Fibroblast of gingiva (primary cell): ENCODE measurements around the gene ANKRD66.

ENCODE experiments used
- DNase-seq: peaks from one replicate; pipeline ENCODE4 v3.0.0-alpha.2; 2011; ENCODE audit warnings: low read depth

Gene ANKRD66

GRCh38 chr6:46790355-46790874, 43.7 kb downstream of the ANKRD66 start:
- DNase-seq = no peak

GRCh38 chr6:46792635-46793034, 45.9 kb downstream of the ANKRD66 start:
- no peak for DNase-seq

GRCh38 chr6:46793138-46793537, 46.4 kb downstream of the ANKRD66 start, which contains the start of gene MEP1A:
TSS of gene MEP1A (plus strand) at chr6:46793389. CDS start at chr6:46793399, 10 bp downstream.
- no peak for DNase-seq

GRCh38 chr6:46794068-46794467, 47.3 kb downstream of the ANKRD66 start:
- no peak for DNase-seq

GRCh38 chr6:46795816-46796215, 49.1 kb downstream of the ANKRD66 start:
- DNase-seq = no peak

GRCh38 chr6:46796848-46797580, 50.3 kb downstream of the ANKRD66 start:
- DNase-seq = no peak

- no peak for DNase-seq
Observed at GRCh38 chr6:46799657-46800056, 52.9 kb downstream of the ANKRD66 start.

GRCh38 chr6:46808806-46809205, 62.1 kb downstream of the ANKRD66 start:
- DNase-seq = no peak
